Natural killer cell (primary cell): ENCODE results near the gene ITGAV. TPM values are rescaled to one million over a fixed set of nuclear protein-coding genes. Genes with fewer than 3 reads are reported as not detected.

Experiments
- ATAC-seq, 3 donors: fragments of 150-1000 bp in 2 of 3; fragments of 200-7000 bp in 1 of 3; cut with Tn5 transposase; 1 replicate in 1 of 3; 2 replicates in 2 of 3; pipeline ENCODE4 v1.10.0; 2021; ENCODE audit warnings: mild to moderate bottlenecking in 2 of 3, moderate library complexity in 2 of 3
- DNase-seq, 2 donors: peaks; one replicate each; pipeline versions ENCODE4 v3.0.0 to v3.0.0-alpha.2; 2013 to 2021; ENCODE audit warnings: mixed read lengths in 1 of 2
- H3K27ac ChIP-seq: one replicate; pipeline ENCODE4 v1.5.1; 2013; ENCODE audit warnings: mild to moderate bottlenecking, low read length
- H3K27me3 ChIP-seq: one replicate; pipeline ENCODE4 v1.6.1; 2013; ENCODE audit warnings: low read length; ENCODE audit not compliant: control insufficient read depth, insufficient read depth
- H3K36me3 ChIP-seq: one replicate; pipeline ENCODE4 v1.6.1; 2013; ENCODE audit warnings: low read length; ENCODE audit not compliant: control insufficient read depth, insufficient read depth
- H3K4me1 ChIP-seq: one replicate; pipeline ENCODE4 v1.6.1; 2013; ENCODE audit warnings: low read length; ENCODE audit not compliant: control insufficient read depth, insufficient read depth
- H3K4me3 ChIP-seq: one replicate; pipeline ENCODE4 v1.5.1; 2013; ENCODE audit warnings: low read length
- H3K9me3 ChIP-seq: one replicate; pipeline ENCODE4 v1.6.1; 2013; ENCODE audit warnings: low read length; ENCODE audit not compliant: control insufficient read depth, insufficient read depth
- H3K27ac Mint-ChIP-seq, 2 donors: one replicate each; pipeline ENCODE4 v1.8.0; 2022; ENCODE audit warnings: mild to moderate bottlenecking in 2 of 2, mixed read lengths in 2 of 2, moderate library complexity in 1 of 2
- H3K27me3 Mint-ChIP-seq, 2 donors: one replicate each; pipeline ENCODE4 v1.8.0; 2022; ENCODE audit warnings: low read depth in 2 of 2, mixed read lengths in 2 of 2
- H3K36me3 Mint-ChIP-seq: one replicate; pipeline ENCODE4 v1.8.0; 2022; ENCODE audit warnings: mixed read lengths
- H3K4me1 Mint-ChIP-seq, 2 donors: one replicate each; pipeline ENCODE4 v1.8.0; 2022; ENCODE audit warnings: mixed read lengths in 2 of 2
- H3K4me3 Mint-ChIP-seq: one replicate; pipeline ENCODE4 v1.8.0; 2022; ENCODE audit warnings: mild to moderate bottlenecking, moderate library complexity, mixed read lengths
- H3K9me3 Mint-ChIP-seq, 2 donors: one replicate each; pipeline ENCODE4 v1.8.0; 2022; ENCODE audit warnings: mixed read lengths in 2 of 2
- CTCF ChIP-seq: fragments of 200-600 bp; IDR thresholded peaks from one replicate; pipeline ENCODE4 v1.8.0; 2022; ENCODE audit warnings: antibody characterized with exemption
- WGBS: methylation state at CpG from one replicate; pipeline ENCODE4 v1.1.7; 2013; ENCODE audit warnings: missing lambda C conversion rate; ENCODE audit not compliant: insufficient coverage; 5-methylcytosine and 5-hydroxymethylcytosine counted together
- intact Hi-C: fragments of 100-400 bp; cut with micrococcal nuclease; formaldehyde crosslinking; loops from one replicate; pipeline ENCODE4 v1.14.2; 2022
- total RNA-seq, 4 donors: library from RNA; stranded (reverse); fragments of 120-200 nt in 1 of 4; gene quantifications; one replicate each; pipeline versions ENCODE4 v1.2.3 to v1.2.4, GENCODE V29; 2013 to 2022

The ITGAV gene
- 10 to 100 TPM; 10.7 to 14.7 (median 12.0) TPM for total RNA-seq
- total RNA-seq (2013) = 16.5 TPM

GRCh38 chr2:186589612-186590349, at the start of gene ITGAV:
Gene ITGAV, plus strand, starts transcription at chr2:186590056. Its CDS starts 283 bp downstream, at chr2:186590339.
- WGBS = under 1% methylated on average over 71 of the region's 71 CpGs
- peaks cover 12% of the 10 kb centered on the region for H3K4me1 ChIP-seq
- peaks cover 9 to 10% of the 10 kb centered on the region in 2 donors for H3K27me3 Mint-ChIP-seq
- no peaks in the 10 kb centered on the region for H3K36me3 Mint-ChIP-seq
- no peaks in the 10 kb centered on the region for H3K36me3 ChIP-seq
- H3K4me3 ChIP-seq = peak within 1 kb of the TSS; percentile 52
- H3K27ac ChIP-seq = peak within 1 kb of the TSS; percentile 66
- no peaks in the 10 kb centered on the region for H3K27me3 ChIP-seq
- peaks cover 21 to 36% of the 10 kb centered on the region in 2 donors for H3K4me1 Mint-ChIP-seq
- H3K9me3 ChIP-seq = no peaks in the 10 kb centered on the region
- no peak for TF ChIP-seq CTCF
- DNase-seq (peak; percentile 65 to 88), ATAC-seq (peak; percentile 79 to 94 (median 85))
- intact Hi-C loops = loop anchor here (2.0 to 5.0 kb wide), 2 partner anchors 103 to 858 kb away; partner anchors contain the start of genes CALCRL and ZC3H15
- H3K9me3 Mint-ChIP-seq = no peaks in the 10 kb centered on the region
- peak within 1 kb of the TSS; percentile 62 to 85 for H3K27ac Mint-ChIP-seq
- peak within 1 kb of the TSS; percentile 88 for H3K4me3 Mint-ChIP-seq

- ATAC-seq (no peak), DNase-seq (no peak)
- TF ChIP-seq CTCF = no peak
- Histone ChIP-seq H3K27me3 (no peaks in the 10 kb centered on the region), H3K4me3 (no peak overlapping the region), H3K4me1 (no peaks in the 10 kb centered on the region), H3K36me3 (no peaks in the 10 kb centered on the region), H3K9me3 (no peaks in the 10 kb centered on the region), H3K27ac (no peak overlapping the region)
- H3K9me3 Mint-ChIP-seq = peaks cover 0 to 3% of the 10 kb centered on the region in 2 donors
- no peak overlapping the region for H3K4me3 Mint-ChIP-seq
- no peak overlapping the region for H3K27ac Mint-ChIP-seq
- H3K4me1 Mint-ChIP-seq = no peaks in the 10 kb centered on the region
- no peaks in the 10 kb centered on the region for H3K36me3 Mint-ChIP-seq
- WGBS = 86% methylated on average over 4 of the region's 4 CpGs
- peaks cover 5% of the 10 kb centered on the region in 2 donors for H3K27me3 Mint-ChIP-seq
- intact Hi-C loops = no loop called here
Measured at GRCh38 chr2:186540941-186541340, 48.9 kb upstream of the ITGAV start.

- 92% methylated on average over 4 of the region's 4 CpGs for WGBS
- peaks cover 0 to 3% of the 10 kb centered on the region in 2 donors for H3K9me3 Mint-ChIP-seq
- no peaks in the 10 kb centered on the region for H3K36me3 Mint-ChIP-seq
- no peak for ATAC-seq
- no peak overlapping the region for H3K4me3 ChIP-seq
- H3K4me1 Mint-ChIP-seq = no peaks in the 10 kb centered on the region
- no peak overlapping the region for H3K27ac ChIP-seq
- H3K4me3 Mint-ChIP-seq = no peak overlapping the region
- H3K27me3 ChIP-seq = no peaks in the 10 kb centered on the region
- DNase-seq = no peak
- no peaks in the 10 kb centered on the region for H3K9me3 ChIP-seq
- H3K4me1 ChIP-seq = no peaks in the 10 kb centered on the region
- no peak for TF ChIP-seq CTCF
- intact Hi-C loops = no loop called here
- no peak overlapping the region for H3K27ac Mint-ChIP-seq
- H3K27me3 Mint-ChIP-seq = peaks cover 5% of the 10 kb centered on the region in 2 donors
- H3K36me3 ChIP-seq = no peaks in the 10 kb centered on the region
Measured at GRCh38 chr2:186542002-186542401, 47.9 kb upstream of the ITGAV start.
